Fibroblast of lung (primary cell): ENCODE data around the gene SORD.
"Not testable (repeated sequence)": the region's sequence is repeated elsewhere in the genome, so short reads cannot be mapped to it uniquely, and the experiment has no call there.

Experiments
- EZH2 ChIP-seq: IDR thresholded peaks from 2 replicates; pipeline ENCODE4 v1.5.1; 2012; ENCODE audit warnings: low read length, control low read depth, mild to moderate bottlenecking; ENCODE audit errors: missing control alignments
- TF ChIP-seq, protein P1 (sequence below), 2 donors: IDR thresholded peaks in 1 of 2; conservative IDR thresholded peaks in 1 of 2; 1 replicate in 1 of 2; 2 replicates in 1 of 2; pipeline ENCODE4 v1.5.1; 2011 to 2012; ENCODE audit warnings: low read length in 2 of 2, control low read depth in 1 of 2, inconsistent platforms in 1 of 2, low read depth in 1 of 2, mild to moderate bottlenecking in 1 of 2

DNA sequence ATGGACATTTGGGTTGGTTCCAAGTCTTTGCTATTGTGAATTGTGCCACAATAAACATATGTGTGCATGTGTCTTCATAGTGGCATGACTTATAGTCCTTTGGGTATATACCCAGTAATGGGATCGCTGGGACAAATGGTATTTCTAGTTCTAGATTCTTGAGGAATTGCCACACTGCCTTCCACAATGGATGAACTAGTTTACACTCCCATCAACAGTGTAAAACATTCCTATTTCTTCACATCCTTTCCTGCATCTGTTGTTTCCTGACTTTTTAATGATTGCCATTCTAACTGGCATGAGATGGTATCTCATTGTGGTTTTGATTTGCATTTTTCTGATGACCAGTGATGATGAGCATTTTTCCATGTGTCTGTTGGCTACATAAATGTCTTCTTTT is 7.9 kb upstream of the SORD start:
- TF ChIP-seq, protein P1, sequence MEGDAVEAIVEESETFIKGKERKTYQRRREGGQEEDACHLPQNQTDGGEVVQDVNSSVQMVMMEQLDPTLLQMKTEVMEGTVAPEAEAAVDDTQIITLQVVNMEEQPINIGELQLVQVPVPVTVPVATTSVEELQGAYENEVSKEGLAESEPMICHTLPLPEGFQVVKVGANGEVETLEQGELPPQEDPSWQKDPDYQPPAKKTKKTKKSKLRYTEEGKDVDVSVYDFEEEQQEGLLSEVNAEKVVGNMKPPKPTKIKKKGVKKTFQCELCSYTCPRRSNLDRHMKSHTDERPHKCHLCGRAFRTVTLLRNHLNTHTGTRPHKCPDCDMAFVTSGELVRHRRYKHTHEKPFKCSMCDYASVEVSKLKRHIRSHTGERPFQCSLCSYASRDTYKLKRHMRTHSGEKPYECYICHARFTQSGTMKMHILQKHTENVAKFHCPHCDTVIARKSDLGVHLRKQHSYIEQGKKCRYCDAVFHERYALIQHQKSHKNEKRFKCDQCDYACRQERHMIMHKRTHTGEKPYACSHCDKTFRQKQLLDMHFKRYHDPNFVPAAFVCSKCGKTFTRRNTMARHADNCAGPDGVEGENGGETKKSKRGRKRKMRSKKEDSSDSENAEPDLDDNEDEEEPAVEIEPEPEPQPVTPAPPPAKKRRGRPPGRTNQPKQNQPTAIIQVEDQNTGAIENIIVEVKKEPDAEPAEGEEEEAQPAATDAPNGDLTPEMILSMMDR (conservative IDR thresholded peaks at IDR 0.05 in 1 of 2, IDR thresholded peaks at IDR 0.05 in 1 of 2; ENCODE audit: low read depth in 1 of 2, low read length in 2 of 2) = not testable (repeated sequence)
- not testable (repeated sequence) for TF ChIP-seq EZH2
